ENCODE data around the gene CTAGE4.
"Not testable (repeated sequence)": the region's sequence is repeated elsewhere in the genome, so short reads cannot be mapped to it uniquely, and the experiment has no call there.

GRCh38 chr7:144198934-144199333 is 15.7 kb downstream of the CTAGE4 start:
- TF ChIP-seq, protein P1, sequence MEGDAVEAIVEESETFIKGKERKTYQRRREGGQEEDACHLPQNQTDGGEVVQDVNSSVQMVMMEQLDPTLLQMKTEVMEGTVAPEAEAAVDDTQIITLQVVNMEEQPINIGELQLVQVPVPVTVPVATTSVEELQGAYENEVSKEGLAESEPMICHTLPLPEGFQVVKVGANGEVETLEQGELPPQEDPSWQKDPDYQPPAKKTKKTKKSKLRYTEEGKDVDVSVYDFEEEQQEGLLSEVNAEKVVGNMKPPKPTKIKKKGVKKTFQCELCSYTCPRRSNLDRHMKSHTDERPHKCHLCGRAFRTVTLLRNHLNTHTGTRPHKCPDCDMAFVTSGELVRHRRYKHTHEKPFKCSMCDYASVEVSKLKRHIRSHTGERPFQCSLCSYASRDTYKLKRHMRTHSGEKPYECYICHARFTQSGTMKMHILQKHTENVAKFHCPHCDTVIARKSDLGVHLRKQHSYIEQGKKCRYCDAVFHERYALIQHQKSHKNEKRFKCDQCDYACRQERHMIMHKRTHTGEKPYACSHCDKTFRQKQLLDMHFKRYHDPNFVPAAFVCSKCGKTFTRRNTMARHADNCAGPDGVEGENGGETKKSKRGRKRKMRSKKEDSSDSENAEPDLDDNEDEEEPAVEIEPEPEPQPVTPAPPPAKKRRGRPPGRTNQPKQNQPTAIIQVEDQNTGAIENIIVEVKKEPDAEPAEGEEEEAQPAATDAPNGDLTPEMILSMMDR (IDR thresholded peaks at IDR 0.05) = not testable (repeated sequence)
- TF ChIP-seq POLR2AphosphoS5, POLR2A, EP300 (IDR thresholded peaks at IDR 0.05): not testable (repeated sequence)
